Stimulated activated CD4-positive, alpha-beta T cell treated with anti-CD3 and anti-CD28 coated beads, Interleukin-1b, Interleukin-23, amount 100 ng/mL, for 1 hour (primary cell): ENCODE results near the gene LRRC58.

ENCODE experiments used
- DNase-seq, 2 donors: peaks; one replicate each; pipeline ENCODE4 v3.0.0-alpha.2; 2020; ENCODE audit warnings: low read depth in 2 of 2

The LRRC58 gene

DNA sequence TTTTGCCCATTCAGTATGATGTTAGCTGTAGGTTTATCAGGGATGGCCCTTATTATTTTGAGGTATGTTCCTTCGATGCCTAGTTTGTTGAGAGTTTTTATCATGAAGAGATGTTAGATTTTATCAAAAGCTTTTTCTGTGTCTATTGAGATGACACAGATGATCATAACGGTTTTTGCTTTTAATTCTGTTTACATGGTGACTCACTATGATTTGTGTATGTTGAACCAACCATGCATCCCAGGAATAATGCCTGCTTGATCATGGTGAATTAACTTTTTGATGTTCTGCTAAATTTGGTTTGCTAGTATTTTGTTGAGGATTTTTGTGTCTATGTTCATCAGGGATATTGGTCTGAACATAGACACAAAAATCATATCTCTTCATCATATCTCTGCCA lies 72.4 kb downstream of the LRRC58 start:
- no peak for DNase-seq

DNA sequence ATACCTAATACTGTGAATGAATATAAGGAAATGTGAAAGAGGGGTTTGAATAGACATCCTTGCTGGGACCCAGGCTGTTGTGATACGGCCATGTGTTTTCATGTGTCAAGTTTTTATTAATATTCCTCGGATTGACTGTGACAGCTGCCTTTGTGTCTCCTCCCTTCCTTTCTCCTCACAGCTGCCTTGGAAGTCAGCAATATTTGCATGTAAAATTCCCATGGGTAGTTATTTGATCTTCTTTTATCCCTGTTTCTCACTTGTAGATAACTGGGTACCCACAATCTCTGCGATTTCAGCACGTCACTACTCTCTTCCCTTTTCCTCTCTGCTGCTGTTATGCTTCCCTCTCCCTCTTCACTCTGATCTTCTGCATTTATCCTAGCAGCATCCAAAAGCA lies 73.5 kb downstream of the LRRC58 start:
- no peak for DNase-seq

DNA sequence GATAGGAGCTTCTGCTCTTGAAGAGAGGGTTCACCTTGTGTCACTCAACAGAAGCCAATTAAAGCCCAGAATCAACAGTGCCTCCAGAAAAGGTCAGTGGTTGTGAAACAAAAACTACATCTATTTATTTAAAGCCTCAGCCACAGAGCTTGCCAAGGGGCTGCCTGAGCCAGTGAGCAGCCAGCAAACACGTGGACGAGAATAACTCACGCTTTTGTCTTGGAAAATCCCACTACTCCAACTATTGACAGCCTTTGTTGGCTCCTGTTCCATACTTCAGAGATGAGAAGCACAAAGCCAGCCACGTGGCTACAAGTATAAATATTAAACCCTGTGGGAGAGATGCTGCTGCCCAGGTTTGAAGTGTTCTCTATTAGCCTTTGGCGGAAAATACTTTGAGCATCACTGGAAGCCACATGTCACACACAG lies 74.4 kb downstream of the LRRC58 start:
- no peak for DNase-seq
